ENCODE results near the gene HTRA3.

DNA sequence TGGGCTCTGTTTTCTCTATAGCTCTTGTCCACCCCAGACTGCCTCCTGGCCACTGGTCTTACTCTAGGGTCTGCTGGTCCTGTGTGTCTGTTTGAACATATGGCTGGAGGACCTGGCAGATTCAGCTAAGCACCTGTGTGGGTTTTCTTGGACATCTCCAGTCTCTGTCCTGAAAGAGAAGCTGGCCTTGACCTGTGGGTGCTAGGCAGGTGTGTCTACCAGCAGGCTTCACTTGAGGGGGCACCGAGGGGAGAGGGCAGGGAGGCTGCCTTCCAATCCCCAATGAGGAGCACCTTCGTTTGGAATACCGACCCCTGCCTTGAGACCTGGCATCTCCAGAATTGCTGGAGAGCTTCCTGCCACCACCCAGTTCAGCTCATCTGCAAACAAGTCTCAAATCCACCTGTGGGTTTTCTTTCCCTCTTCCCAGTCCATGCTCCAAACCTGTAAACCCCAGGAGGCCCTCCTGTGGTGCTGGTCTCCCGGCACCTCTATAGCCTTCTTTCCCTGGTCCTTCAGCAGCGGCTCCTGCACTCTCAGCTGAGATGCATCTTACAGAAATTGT, 45.2 kb downstream of the HTRA3 start:
- TF ChIP-seq GABPB1 (CRISPR knock-in tag; IDR thresholded peaks at IDR 0.05) (no peak), RELA (CRISPR knock-in tag; IDR thresholded peaks at IDR 0.05; ENCODE audit: borderline replicate concordance) (no peak), ZNF121 (CRISPR knock-in tag; IDR thresholded peaks at IDR 0.05) (no peak)
- TF ChIP-seq, protein P1, sequence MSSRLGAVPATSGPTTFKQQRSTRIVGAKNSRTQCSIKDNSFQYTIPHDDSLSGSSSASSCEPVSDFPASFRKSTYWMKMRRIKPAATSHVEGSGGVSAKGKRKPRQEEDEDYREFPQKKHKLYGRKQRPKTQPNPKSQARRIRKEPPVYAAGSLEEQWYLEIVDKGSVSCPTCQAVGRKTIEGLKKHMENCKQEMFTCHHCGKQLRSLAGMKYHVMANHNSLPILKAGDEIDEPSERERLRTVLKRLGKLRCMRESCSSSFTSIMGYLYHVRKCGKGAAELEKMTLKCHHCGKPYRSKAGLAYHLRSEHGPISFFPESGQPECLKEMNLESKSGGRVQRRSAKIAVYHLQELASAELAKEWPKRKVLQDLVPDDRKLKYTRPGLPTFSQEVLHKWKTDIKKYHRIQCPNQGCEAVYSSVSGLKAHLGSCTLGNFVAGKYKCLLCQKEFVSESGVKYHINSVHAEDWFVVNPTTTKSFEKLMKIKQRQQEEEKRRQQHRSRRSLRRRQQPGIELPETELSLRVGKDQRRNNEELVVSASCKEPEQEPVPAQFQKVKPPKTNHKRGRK (CRISPR knock-in tag; IDR thresholded peaks at IDR 0.05; ENCODE audit: borderline replicate concordance): no peak
